ENCODE data around the gene NUDCD2.

- no peak for TF ChIP-seq RAD21 (IDR thresholded peaks at IDR 0.05; ENCODE audit: low read depth)
- TF ChIP-seq FOXM1 (IDR thresholded peaks at IDR 0.05; ENCODE audit: borderline replicate concordance, low read depth), result no peak
- TF ChIP-seq EGR1 (IDR thresholded peaks at IDR 0.05), result no peak
- no peak for TF ChIP-seq NFIC (IDR thresholded peaks at IDR 0.05)
- TF ChIP-seq ZBTB7A (IDR thresholded peaks at IDR 0.05; ENCODE audit: low read depth), result no peak
- no peak for TF ChIP-seq TEAD4 (IDR thresholded peaks at IDR 0.05)
- TF ChIP-seq USF1 (IDR thresholded peaks at IDR 0.05), result no peak
- TF ChIP-seq TAF1 (IDR thresholded peaks at IDR 0.05; ENCODE audit: low read depth), result no peak
- no peak for TF ChIP-seq YY1 (IDR thresholded peaks at IDR 0.05; ENCODE audit: low read depth)
- no peak for TF ChIP-seq MAX (IDR thresholded peaks at IDR 0.05)
- TF ChIP-seq EP300 (IDR thresholded peaks at IDR 0.05; ENCODE audit: borderline replicate concordance), result no peak
- TF ChIP-seq CREB1 (IDR thresholded peaks at IDR 0.05; ENCODE audit: low read depth), result no peak
Measured at GRCh38 chr5:163404364-163405173, 55.3 kb downstream of the NUDCD2 start.

Measured in Ishikawa (cell line).